NCI-H1092 treated with DMSO at 0.1 percent for 48 hours (cell line): Measurements from ENCODE around the gene ITGAL.

ENCODE experiments used
- DNase-seq: peaks from one replicate; lab custom pipeline; 2025; lab: John Stamatoyannopoulos, UW

Gene ITGAL

DNA sequence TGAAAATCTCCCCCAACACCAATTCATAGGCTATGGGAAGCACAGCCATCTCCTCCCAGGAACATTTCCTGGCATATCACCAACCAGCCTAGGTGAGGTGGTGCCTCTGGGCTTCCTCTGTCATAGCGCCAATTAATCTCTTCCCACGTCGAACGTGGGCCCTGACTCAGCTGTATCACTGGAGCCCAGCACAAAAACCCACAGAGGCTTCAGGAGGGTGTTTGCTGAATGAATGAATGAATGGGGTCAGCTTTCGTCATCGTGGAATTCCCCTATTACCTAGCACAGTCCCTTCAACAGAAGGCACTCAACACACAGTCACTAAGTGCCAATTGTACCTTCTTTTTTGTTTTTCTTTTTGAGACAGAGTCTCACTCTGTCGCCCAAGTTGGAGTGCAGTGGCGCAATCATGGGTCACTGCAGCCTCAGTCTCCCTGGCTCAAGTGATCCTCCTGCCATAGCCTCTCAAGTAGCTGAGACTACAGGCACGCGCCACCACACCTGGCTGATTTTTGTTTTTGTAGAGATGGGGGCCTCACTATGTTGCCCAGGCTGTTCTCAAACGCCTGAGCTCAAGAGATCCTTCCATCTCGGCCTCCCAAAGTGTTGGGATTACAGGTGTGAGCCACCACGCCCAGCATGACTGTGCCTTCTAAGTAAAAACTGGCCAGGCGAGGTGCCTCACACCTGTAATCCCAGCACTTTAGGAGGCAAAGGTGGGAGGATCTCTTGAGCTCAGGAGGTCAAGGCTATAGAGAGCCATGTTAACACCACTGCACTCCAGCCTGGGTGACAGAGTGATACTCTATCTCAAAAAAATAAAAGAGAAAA is 94.8 kb downstream of the ITGAL start:
- DNase-seq = no peak

DNA sequence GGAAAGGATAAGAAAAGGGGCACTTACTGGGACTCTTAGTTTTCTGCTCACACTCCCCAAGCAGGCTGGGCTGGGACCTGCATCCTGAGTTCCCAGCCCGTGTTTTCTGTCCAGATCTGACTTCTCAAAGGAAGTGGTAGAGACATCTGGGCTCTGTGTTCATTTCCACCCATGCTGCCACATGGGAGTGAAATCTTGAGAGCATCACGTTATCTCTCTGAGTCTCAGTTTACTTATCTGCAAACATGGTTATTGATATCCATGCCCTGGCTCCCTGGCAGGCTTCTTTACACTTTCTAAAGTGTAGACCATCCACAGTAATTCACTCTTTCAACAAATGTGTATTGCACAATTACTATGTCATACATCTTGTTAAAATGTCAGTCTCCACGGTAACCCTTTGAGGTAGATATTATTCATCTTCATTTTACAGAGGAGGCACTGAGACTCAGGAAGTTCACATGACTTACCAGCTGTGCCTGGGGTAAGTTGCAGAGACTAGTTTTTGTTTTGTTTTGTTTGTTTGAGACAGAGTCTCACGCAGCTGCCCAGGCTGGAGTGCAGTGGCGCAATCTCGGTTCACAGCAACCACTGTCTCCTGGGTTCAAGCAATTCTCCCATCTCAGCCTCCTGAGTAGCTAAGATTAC is 95.6 kb downstream of the ITGAL start:
- DNase-seq = no peak

DNA sequence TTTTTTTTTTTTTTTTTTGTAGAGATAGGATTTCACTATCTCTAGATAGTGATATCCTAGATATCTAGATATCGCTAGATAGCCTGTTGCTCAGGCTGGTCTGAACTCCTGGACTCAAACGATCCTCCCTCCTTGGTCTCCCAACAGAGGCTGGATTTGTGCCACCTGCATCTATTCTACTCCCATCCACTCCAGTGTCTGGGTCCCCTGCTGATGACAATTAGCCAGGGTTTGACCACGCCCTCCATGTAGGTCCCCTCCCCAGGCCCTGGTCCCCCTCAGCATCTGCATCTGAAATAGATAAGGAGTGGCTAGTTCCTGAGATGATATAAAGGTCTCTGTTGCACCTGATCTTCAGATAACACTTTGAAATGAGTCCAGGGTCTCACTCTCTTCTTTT is 96.7 kb downstream of the ITGAL start:
- no peak for DNase-seq

GRCh38 chr16:30569746-30570635 is 97.4 kb downstream of the ITGAL start:
- DNase-seq = no peak

- DNase-seq = peak; percentile 36
These were observed 98.3 kb downstream of the ITGAL start for GRCh38 chr16:30570636-30571444.

DNA sequence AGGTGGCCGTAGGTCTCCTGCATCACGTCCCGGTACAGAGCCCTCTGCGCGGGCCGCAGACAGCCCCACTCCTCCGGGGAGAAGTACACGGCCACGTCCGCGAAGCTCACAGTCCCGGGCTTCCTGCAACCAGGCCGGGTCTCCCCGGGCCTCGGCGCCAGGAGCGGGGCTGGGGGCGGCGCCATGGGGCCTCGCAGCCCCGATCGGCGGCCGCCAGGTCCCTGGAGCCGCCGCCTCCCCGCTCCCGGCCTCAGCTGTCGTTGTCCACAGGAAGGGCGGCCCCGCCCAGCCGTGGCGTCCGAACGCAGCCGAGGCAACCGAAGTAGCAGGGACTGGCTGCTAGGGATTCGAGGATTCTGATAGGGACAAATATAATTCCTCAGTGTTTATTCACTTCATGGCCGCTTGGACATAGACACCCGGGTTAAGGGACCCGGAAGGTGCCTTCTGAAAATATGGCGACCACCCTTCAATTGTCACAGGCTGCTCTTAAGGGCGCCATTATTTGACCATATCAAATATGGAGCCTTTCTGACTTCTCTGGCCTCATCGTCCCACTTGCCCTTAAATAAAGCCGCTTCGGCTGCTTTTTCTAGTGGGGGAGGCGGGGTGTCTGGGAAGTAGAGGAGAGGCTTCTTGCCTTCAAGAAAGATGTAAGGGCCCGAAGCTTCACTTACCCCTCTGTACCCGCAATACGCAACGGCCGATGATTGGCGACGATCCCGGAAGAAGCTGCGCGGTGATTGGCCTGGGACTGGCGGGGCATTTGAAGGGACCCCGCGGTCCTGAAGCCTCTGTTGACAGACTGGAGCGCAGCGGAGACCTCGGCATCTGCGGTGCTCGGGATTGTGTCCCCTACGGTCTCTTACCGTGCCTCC is 99.1 kb downstream of the ITGAL start, which contains the start of gene ZNF688:
Gene ZNF688 (minus strand): TSS at position 270 of the 878 bp plus-strand sequence. CDS start 85 bp downstream, at position 185.
- DNase-seq = peak; percentile 96
